Stimulated activated CD8-positive, alpha-beta memory T cell treated with anti-CD3 and anti-CD28 coated beads, Interleukin-12 subunit alpha, Interleukin-12 subunit beta, amount 100 ng/mL, for 4 hours (primary cell): ENCODE data around the gene BIN1.

Experiments
- DNase-seq: peaks from one replicate; pipeline ENCODE4 v3.0.0-alpha.2; 2020; ENCODE audit warnings: low read depth

Gene BIN1

GRCh38 chr2:127020536-127020935 is 86.4 kb downstream of the BIN1 start:
- no peak for DNase-seq

DNA sequence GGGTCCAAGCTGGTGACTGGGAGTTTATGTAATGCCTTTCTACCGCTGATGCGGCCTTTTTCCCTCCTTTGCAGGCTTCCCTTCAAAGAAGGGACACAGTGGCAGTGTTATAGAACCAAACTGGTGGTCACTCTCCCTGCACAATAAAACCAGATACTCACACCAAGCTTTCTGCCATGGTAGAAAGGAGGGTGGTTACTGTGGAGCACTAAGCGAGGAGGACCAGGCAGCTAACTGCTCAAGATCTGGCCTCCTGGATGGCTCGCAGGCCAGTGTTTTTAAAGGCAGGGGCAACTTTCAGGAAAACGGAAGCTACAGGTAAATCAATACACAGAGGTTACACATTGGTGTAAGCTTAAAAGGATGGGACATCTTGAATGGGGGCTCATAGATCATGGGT is 89.4 kb downstream of the BIN1 start:
- no peak for DNase-seq

GRCh38 chr2:127016329-127016728 is 90.6 kb downstream of the BIN1 start:
- DNase-seq: no peak

DNA sequence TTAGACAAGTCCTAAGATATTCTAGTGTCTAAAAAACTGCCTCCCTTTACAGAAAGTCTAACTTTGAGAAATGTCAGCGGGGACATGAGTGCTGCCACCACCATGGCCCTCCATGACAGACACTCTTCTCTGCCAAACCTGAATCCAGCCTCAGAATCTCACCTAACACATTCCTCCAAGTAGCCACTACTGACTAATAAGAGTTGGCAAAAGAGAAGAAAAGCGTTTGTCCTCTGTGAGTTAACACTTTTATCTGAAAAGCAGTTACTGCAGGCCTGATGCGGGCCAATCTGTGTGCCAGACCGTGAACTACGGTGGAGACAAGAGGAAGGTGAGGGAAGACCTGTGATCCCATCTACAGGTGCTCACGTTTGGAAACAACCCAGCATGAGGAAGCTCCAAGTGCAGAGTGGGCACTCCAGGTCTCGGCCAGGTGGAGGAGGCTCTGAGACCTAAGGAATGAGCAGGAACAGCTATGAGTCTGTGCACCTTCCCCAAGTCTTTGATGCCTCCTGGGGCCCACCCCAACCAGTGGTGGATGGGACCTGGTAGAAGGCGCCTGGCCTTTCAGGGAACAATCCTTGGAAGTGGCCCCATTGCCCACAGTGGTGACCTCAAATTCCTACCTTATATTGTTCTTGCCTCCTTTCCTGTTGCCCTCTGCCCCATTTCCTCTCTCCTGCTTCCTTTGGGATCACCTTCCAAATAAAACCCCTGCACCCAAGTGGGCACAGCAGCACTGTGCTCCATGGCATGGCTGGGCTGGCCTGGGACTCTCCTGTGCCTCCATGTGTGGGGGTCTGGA is 91.6 kb downstream of the BIN1 start:
- DNase-seq: no peak

- no peak for DNase-seq
Measured at GRCh38 chr2:127014630-127015029, 92.3 kb downstream of the BIN1 start.

DNA sequence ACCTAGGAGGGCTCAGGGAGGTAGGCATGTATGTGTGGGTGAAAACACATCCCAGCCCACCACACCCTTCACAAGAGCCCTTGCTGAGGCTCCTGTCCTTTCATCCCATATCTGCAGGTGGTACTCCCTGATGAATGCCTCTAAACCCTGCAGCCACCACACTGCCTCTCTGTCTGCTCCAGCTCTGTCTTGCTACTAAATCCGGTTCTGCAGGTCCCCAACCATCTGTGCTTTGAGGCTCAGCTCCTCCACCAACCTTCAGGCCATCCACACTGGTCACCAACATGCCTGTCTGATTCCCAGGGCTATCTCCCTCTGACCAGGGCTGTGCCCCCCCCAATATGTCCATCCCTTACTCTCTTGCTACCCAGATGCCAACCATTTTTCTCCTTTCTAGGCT is 92.7 kb downstream of the BIN1 start:
- no peak for DNase-seq

GRCh38 chr2:127012868-127013267 is 94.1 kb downstream of the BIN1 start:
- DNase-seq: no peak

DNA sequence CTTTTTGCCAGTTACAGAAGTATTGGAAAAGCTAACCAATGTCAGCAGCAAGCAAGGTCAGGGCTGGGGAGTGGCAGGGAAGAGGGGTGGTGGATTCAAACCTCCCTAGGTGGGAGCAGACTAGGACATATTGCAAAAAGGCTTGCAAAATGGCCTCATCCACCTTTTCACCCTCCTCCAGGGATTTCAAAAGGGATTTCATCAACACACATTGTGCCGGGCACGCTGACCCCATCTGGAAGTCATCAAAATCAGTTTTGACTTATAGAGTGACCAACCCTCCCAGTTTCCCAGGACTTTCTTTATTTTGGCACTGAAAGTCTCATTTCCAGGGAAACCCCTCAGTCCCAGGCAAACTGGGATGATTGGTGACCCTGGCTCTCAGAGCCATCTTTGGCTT is 94.7 kb downstream of the BIN1 start:
- no peak for DNase-seq

- DNase-seq: no peak
Measured at GRCh38 chr2:127011796-127012195, 95.2 kb downstream of the BIN1 start.

GRCh38 chr2:127011231-127011661 is 95.7 kb downstream of the BIN1 start:
- DNase-seq: no peak

GRCh38 chr2:127008265-127009015 is 98.5 kb downstream of the BIN1 start:
- no peak for DNase-seq

GRCh38 chr2:127007652-127008051 is 99.3 kb downstream of the BIN1 start:
- DNase-seq: no peak

- no peak for DNase-seq
Measured at GRCh38 chr2:127006962-127007361, 100.0 kb downstream of the BIN1 start.

GRCh38 chr2:127004893-127005600 is 101.9 kb downstream of the BIN1 start:
- no peak for DNase-seq

- no peak for DNase-seq
Measured at GRCh38 chr2:127003070-127003800, 103.7 kb downstream of the BIN1 start.

DNA sequence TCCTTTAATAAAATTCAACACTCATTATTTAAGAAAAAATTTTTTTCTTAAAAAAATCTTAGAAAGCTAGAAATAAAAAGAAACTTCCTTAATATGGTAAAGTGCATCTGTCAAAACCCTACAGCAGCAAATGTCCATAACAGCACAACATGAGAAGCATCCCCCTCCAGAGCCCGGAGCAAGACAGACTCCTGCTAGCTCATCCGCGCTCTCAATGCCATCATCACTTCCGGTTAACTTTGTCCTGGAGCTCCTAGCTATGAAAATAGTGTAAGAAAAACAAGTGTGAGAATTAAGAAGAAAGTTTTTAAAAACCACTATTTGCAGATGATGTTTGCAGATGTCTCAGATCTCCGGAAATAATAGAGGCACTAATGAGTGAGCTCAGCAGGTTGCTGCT is 105.2 kb downstream of the BIN1 start:
- DNase-seq: no peak

GRCh38 chr2:127000937-127001336 is 106.0 kb downstream of the BIN1 start:
- no peak for DNase-seq

DNA sequence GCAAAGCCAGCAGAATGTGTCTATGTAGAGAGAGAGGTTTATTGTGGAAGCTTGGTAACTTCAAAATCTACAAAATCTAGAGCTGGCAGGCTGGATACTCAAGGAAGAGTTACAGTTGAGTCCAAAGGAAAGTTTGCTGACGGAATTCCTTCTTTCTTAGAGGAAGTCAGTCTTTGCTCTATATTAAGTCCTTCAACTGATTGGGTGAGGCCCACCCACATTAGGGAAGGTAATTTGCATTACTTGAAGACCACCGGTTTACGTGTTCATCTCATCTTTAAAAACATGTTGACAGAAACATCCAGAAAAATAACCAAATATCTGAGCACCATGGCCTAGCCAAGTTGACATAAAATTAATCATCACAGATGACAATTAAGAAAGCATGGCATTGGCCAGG is 106.8 kb downstream of the BIN1 start:
- no peak for DNase-seq

GRCh38 chr2:126999106-126999756 is 107.7 kb downstream of the BIN1 start:
- DNase-seq: no peak

DNA sequence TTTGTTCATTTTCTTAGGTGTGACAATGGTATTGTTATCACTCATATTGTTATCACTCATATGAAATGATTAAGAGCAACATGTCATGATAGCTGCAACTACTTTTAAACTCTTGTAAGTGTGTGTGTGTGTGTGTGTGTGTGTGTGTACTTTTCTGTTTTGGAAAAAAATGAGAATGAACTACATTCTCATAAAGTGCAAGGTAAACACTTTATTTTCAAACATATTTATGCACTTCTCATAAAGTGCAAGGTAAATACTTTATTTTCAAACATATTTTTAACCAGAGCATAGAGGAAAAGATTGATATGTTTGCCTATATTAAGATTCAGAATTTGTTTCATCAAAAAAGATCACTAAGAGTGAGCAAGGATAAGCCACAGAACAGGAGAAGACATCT is 108.5 kb downstream of the BIN1 start:
- DNase-seq: no peak
